Tibial nerve (tissue), 4 donors: Measurements from ENCODE around the gene OSBPL5. TPM values are rescaled to one million over a fixed set of nuclear protein-coding genes. Genes with fewer than 3 reads are reported as not detected.

Source experiments
- DNase-seq, 2 donors: peaks; one replicate each; pipeline ENCODE4 v3.0.0-alpha.2; 2019; ENCODE audit warnings: low spot score in 2 of 2
- H3K27ac ChIP-seq, 4 donors: fragments of 200-600 bp; sonication (generic) in 3 of 4; one replicate each; pipeline ENCODE4 v1.5.1; 2017 to 2019; ENCODE audit warnings: mild to moderate bottlenecking in 1 of 4
- H3K27me3 ChIP-seq, 2 donors: fragments of 200-600 bp; sonication (generic) in 1 of 2; one replicate each; pipeline versions ENCODE4 v1.5.1 to v1.6.0; 2017 to 2019
- H3K36me3 ChIP-seq, 3 donors: fragments of 200-600 bp; sonication (generic); one replicate each; pipeline ENCODE4 v1.5.1; 2018 to 2019
- H3K4me1 ChIP-seq, 4 donors: fragments of 200-600 bp; sonication (generic) in 3 of 4; one replicate each; pipeline ENCODE4 v1.5.1; 2017 to 2019
- H3K4me3 ChIP-seq, 4 donors: fragments of 200-600 bp; sonication (generic) in 3 of 4; one replicate each; pipeline ENCODE4 v1.5.1; 2017 to 2019; ENCODE audit warnings: mild to moderate bottlenecking in 1 of 4, moderate library complexity in 1 of 4
- H3K9me3 ChIP-seq, 4 donors: fragments of 200-600 bp; sonication (generic) in 3 of 4; one replicate each; pipeline ENCODE4 v1.5.1; 2017 to 2019
- CTCF ChIP-seq, 5 experiments: fragments of 200-600 bp in 3 of 5; fragments of 450-650 bp in 2 of 5; sonication (generic) in 3 of 5; IDR thresholded peaks; one replicate each; pipeline ENCODE4 v1.5.1; 2016 to 2019; ENCODE audit warnings: antibody characterized with exemption in 5 of 5, mild to moderate bottlenecking in 3 of 5, moderate library complexity in 2 of 5
- EP300 ChIP-seq, 2 donors: sonication (generic); formaldehyde crosslinking; IDR thresholded peaks; one replicate each; pipeline ENCODE4 v1.6.1; 2017; ENCODE audit warnings: antibody characterized with exemption in 2 of 2, mild to moderate bottlenecking in 1 of 2
- POLR2A ChIP-seq, 2 donors: fragments of 450-650 bp; IDR thresholded peaks; one replicate each; pipeline ENCODE4 v1.6.1; 2017; ENCODE audit warnings: antibody characterized with exemption in 2 of 2, mild to moderate bottlenecking in 2 of 2, moderate library complexity in 2 of 2
- WGBS, 2 donors: methylation state at CpG; one replicate each; pipeline ENCODE4 v1.1.5; 2018; 5-methylcytosine and 5-hydroxymethylcytosine counted together
- total RNA-seq, 4 donors: library from RNA; depleted of rRNA; stranded (reverse); fragments of >200 nt; gene quantifications; one replicate each; pipeline ENCODE4 v1.1.0, GENCODE V29; 2016

OSBPL5 gene
- total RNA-seq, 4 donors from 2014 or later = 58.8 to 168 (median 106) TPM

GRCh38 chr11:3206922-3207204 is 41.8 kb upstream of the OSBPL5 start:
- no peak overlapping the region for H3K27ac ChIP-seq
- TF ChIP-seq POLR2A (IDR thresholded peaks at IDR 0.05) = no peak
- no peak for TF ChIP-seq EP300 (IDR thresholded peaks at IDR 0.05)
- no peak for TF ChIP-seq CTCF (IDR thresholded peaks at IDR 0.05)
- WGBS, 2 donors = 95 to 98% methylated on average over 1 of the region's 1 CpG

DNA sequence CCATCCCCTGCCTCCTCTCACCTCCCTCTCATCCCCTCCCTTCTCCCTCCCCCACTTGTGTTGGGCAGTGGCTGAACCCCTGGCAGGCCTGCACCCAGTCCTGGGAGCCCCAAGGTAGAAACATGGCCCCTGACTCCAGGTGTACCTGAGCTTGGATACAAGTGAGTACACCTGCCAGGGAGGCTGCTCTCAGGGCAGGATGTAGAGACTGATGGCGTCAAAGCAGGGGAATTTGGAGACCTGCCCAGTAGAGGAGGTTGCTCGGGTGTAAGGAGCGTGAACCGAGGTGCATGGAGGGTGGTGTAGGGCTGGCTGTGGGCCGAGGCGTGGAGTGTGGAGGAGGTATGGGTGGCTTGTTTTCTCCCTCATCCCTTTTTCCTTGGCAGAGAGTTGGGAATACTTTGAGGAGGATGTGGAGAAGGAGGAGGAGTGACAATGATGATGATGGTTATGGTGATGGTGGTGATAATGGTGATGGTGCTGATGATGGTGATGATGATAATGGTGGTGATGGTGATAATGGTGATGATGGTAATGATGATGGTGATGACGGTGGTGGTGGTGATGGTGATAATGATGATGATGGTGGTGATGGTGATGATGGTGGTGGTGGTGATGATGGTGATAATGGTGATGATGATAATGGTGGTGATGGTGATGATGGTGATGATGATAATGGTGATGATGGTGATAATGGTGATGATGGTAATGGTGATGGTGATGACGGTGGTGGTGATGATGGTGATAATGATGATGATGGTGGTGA is 41.2 kb upstream of the OSBPL5 start:
- Histone ChIP-seq H3K9me3 (peaks cover 0 to 14% (median under 1%) of the 10 kb centered on the region in 4 donors), H3K4me1 (peaks cover 0 to 24% (median 7%) of the 10 kb centered on the region in 4 donors), H3K27me3 (peaks cover 0 to 33% of the 10 kb centered on the region in 2 donors), H3K36me3 (no peaks in the 10 kb centered on the region), H3K27ac (no peak overlapping the region), H3K4me3 (no peak overlapping the region)
- no peak for DNase-seq
- TF ChIP-seq POLR2A (IDR thresholded peaks at IDR 0.05) (no peak), EP300 (IDR thresholded peaks at IDR 0.05) (no peak), CTCF (IDR thresholded peaks at IDR 0.05) (no peak)
- 86% methylated on average over 8 of the region's 8 CpGs for WGBS, 2 donors

More at GRCh38 chr11:3206922-3207204, 41.8 kb upstream of the OSBPL5 start:
- H3K4me3 ChIP-seq = no peak overlapping the region
- peaks cover 0 to 24% (median 7%) of the 10 kb centered on the region in 4 donors for H3K4me1 ChIP-seq
- DNase-seq = no peak
- H3K27me3 ChIP-seq = peaks cover 0 to 27% of the 10 kb centered on the region in 2 donors
- H3K36me3 ChIP-seq = no peaks in the 10 kb centered on the region
- peaks cover 0 to 19% (median 4%) of the 10 kb centered on the region in 4 donors for H3K9me3 ChIP-seq

- Histone ChIP-seq H3K4me1 (peaks cover 0 to 24% (median 7%) of the 10 kb centered on the region in 4 donors), H3K9me3 (peaks cover 0 to 6% (median 0%) of the 10 kb centered on the region in 4 donors), H3K36me3 (no peaks in the 10 kb centered on the region), H3K27me3 (peaks cover 0 to 41% of the 10 kb centered on the region in 2 donors), H3K4me3 (no peak overlapping the region), H3K27ac (no peak overlapping the region)
- DNase-seq = no peak
- TF ChIP-seq POLR2A (IDR thresholded peaks at IDR 0.05) (no peak), EP300 (IDR thresholded peaks at IDR 0.05) (no peak), CTCF (IDR thresholded peaks at IDR 0.05) (no peak)
- WGBS, 2 donors = 44 to 48% methylated on average over 16 of the region's 16 CpGs
Observed at GRCh38 chr11:3205261-3206155, 40.4 kb upstream of the OSBPL5 start.

- TF ChIP-seq CTCF (IDR thresholded peaks at IDR 0.05) (no peak), EP300 (IDR thresholded peaks at IDR 0.05) (no peak), POLR2A (IDR thresholded peaks at IDR 0.05) (no peak)
- no peak for DNase-seq
- 84 to 85% methylated on average over 17 to 22 of the region's 24 CpGs for WGBS, 2 donors
Observed at GRCh38 chr11:3204141-3205015, 39.3 kb upstream of the OSBPL5 start.

More at GRCh38 chr11:3204141-3205015, 39.3 kb upstream of the OSBPL5 start:
- Histone ChIP-seq H3K36me3 (no peaks in the 10 kb centered on the region), H3K27ac (no peak overlapping the region), H3K27me3 (peaks cover 0 to 52% of the 10 kb centered on the region in 2 donors), H3K9me3 (no peaks in the 10 kb centered on the region), H3K4me1 (peaks cover 0 to 24% (median 7%) of the 10 kb centered on the region in 4 donors), H3K4me3 (no peak overlapping the region)
